H1 (cell line): ENCODE measurements around the gene LCE2C. TPM values are rescaled to one million over a fixed set of nuclear protein-coding genes. Genes with fewer than 3 reads are reported as not detected.

ENCODE experiments used
- polyA plus RNA-seq, 7 experiments: library from polyadenylated mRNA; depleted of rRNA in 3 of 7; stranded (reverse) in 5 of 7; unstranded in 2 of 7; fragments of >200 nt in 5 of 7; fragments of 200-250 nt in 2 of 7; gene quantifications; 1 replicate in 5 of 7; 2 replicates in 1 of 7; 4 replicates in 1 of 7; pipeline versions ENCODE4 v1.2.1 to v1.2.3, GENCODE V29; 2011 to 2013; ENCODE audit warnings: missing spikeins in 2 of 7, mixed read lengths in 2 of 7
- total RNA-seq: library from RNA; stranded (reverse); fragmentation: NEBNext Ultra II Directional; extraction: Animal tissue kit (Norgen Biotek cat#: 25700); gene quantifications from 2 replicates; pipeline ENCODE4 v1.2.1, GENCODE V29; 2021
- TF ChIP-seq, protein P1 (sequence below): fragments of 300-600 bp; sonication (generic); IDR thresholded peaks from 2 replicates; pipeline ENCODE4 v1.7.1; 2012; ENCODE audit warnings: low read length, moderate library complexity, mild to moderate bottlenecking, inconsistent platforms; ENCODE audit not compliant: insufficient replicate concordance

LCE2C gene
- total and polyA plus RNA-seq, 2 of the 8 experiments (the other 6 are each of a cell fraction or from before 2014, with no cell fraction given) = not detected

DNA sequence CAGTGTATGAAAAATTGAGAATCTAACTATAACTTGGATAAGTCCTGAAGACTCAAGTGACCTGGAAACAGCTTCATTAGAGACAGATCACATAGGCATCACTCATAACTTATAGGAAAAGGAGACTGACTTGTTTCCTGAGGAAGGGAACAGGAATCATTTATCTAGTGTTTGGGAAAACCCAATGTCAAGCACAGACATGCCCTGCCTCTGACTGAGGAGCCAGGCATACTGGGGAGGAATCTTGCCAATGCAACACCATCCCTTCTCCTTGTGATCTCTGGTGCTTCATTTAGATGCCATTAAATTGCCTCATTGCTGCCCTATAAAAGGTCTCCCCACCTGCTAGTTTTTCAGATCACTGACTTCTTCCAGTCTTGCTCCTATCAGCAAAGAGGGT, 43.2 kb downstream of the LCE2C start (continued):
- TF ChIP-seq, protein P1, sequence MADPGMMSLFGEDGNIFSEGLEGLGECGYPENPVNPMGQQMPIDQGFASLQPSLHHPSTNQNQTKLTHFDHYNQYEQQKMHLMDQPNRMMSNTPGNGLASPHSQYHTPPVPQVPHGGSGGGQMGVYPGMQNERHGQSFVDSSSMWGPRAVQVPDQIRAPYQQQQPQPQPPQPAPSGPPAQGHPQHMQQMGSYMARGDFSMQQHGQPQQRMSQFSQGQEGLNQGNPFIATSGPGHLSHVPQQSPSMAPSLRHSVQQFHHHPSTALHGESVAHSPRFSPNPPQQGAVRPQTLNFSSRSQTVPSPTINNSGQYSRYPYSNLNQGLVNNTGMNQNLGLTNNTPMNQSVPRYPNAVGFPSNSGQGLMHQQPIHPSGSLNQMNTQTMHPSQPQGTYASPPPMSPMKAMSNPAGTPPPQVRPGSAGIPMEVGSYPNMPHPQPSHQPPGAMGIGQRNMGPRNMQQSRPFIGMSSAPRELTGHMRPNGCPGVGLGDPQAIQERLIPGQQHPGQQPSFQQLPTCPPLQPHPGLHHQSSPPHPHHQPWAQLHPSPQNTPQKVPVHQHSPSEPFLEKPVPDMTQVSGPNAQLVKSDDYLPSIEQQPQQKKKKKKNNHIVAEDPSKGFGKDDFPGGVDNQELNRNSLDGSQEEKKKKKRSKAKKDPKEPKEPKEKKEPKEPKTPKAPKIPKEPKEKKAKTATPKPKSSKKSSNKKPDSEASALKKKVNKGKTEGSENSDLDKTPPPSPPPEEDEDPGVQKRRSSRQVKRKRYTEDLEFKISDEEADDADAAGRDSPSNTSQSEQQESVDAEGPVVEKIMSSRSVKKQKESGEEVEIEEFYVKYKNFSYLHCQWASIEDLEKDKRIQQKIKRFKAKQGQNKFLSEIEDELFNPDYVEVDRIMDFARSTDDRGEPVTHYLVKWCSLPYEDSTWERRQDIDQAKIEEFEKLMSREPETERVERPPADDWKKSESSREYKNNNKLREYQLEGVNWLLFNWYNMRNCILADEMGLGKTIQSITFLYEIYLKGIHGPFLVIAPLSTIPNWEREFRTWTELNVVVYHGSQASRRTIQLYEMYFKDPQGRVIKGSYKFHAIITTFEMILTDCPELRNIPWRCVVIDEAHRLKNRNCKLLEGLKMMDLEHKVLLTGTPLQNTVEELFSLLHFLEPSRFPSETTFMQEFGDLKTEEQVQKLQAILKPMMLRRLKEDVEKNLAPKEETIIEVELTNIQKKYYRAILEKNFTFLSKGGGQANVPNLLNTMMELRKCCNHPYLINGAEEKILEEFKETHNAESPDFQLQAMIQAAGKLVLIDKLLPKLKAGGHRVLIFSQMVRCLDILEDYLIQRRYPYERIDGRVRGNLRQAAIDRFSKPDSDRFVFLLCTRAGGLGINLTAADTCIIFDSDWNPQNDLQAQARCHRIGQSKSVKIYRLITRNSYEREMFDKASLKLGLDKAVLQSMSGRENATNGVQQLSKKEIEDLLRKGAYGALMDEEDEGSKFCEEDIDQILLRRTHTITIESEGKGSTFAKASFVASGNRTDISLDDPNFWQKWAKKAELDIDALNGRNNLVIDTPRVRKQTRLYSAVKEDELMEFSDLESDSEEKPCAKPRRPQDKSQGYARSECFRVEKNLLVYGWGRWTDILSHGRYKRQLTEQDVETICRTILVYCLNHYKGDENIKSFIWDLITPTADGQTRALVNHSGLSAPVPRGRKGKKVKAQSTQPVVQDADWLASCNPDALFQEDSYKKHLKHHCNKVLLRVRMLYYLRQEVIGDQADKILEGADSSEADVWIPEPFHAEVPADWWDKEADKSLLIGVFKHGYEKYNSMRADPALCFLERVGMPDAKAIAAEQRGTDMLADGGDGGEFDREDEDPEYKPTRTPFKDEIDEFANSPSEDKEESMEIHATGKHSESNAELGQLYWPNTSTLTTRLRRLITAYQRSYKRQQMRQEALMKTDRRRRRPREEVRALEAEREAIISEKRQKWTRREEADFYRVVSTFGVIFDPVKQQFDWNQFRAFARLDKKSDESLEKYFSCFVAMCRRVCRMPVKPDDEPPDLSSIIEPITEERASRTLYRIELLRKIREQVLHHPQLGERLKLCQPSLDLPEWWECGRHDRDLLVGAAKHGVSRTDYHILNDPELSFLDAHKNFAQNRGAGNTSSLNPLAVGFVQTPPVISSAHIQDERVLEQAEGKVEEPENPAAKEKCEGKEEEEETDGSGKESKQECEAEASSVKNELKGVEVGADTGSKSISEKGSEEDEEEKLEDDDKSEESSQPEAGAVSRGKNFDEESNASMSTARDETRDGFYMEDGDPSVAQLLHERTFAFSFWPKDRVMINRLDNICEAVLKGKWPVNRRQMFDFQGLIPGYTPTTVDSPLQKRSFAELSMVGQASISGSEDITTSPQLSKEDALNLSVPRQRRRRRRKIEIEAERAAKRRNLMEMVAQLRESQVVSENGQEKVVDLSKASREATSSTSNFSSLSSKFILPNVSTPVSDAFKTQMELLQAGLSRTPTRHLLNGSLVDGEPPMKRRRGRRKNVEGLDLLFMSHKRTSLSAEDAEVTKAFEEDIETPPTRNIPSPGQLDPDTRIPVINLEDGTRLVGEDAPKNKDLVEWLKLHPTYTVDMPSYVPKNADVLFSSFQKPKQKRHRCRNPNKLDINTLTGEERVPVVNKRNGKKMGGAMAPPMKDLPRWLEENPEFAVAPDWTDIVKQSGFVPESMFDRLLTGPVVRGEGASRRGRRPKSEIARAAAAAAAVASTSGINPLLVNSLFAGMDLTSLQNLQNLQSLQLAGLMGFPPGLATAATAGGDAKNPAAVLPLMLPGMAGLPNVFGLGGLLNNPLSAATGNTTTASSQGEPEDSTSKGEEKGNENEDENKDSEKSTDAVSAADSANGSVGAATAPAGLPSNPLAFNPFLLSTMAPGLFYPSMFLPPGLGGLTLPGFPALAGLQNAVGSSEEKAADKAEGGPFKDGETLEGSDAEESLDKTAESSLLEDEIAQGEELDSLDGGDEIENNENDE = no peak
